ENCODE results near the gene APBA1.

Gene APBA1

DNA sequence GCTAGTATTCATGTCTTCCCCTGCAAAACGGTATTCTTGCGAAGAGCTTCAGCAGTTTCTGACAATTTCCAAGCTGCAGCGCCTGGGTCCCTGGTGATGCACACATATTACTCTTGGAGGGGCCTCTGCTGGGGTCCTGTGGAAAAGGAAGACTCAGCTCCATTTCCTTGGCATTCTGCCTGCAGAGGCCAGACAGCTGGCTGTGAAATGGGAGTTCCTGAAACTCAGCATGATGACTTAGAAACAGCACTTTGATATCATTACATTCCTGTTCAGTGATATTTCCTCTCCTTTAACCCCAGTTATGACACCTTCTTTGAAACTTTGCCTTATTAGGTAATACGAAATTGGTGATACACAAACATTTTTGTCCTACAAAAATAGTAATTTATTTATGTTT is 98.5 kb downstream of the APBA1 start:
- DNase-seq: no peak

- no peak for DNase-seq
These were observed 99.6 kb downstream of the APBA1 start for GRCh38 chr9:69572611-69573010.

DNA sequence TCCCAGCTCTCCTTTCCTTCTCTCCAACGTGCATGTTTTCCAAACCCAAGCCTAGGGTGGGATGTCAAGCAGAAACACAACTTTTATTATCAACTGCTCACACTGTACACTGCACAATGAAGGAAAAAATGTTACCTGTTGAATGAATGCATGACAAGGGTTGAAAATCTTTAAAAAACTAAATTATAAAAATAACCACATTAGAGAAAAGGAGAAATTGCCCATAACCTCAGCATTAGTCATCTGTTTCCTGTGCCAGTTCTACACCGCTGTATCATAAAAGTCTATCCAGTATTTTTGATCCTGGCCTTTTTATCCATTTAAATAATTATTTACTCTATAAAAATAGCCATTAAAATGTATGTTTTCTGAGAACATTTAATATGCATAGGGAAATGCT is 101.1 kb downstream of the APBA1 start:
- no peak for DNase-seq

- DNase-seq: no peak
These were observed 102.3 kb downstream of the APBA1 start for GRCh38 chr9:69569738-69570451.

DNA sequence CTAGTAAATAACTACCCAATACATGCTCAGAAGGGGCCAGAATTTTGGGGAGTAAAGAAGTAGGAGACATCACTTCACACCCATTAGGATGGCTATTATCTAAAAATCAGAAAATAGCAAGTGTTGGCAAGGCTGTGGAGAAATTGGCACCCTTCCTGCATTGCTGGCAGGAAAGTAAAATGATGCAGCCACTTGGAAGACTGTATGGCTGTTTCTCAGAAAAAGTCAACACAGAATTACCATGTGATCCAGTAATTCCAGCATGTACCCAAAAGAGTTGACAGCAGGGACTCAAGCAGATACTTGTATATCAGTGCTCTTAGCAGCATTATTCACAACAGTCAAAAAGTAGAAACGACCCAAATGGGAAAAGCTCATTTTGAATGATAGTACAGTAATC is 107.6 kb downstream of the APBA1 start:
- DNase-seq: no peak

GRCh38 chr9:69559126-69559525 is 113.0 kb downstream of the APBA1 start:
- DNase-seq: no peak

DNA sequence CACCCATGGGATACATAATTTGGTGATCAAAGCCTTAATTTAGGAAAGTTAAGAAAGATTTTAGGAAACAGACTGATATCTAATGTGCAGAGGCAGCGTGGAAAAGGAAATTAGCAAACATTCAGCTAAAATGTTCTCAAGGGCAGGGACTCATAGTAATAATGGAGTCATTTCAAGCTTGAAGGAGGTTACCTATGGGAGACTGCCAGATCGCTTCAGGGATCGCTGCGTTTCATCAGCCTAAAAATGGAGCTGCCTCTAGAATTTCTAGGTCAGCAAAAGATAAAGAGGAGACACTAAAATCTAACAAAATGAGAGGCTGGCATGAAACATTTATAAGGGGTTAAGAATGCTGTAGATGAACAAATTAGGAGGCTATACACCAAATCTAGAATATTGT is 115.5 kb downstream of the APBA1 start:
- no peak for DNase-seq

- no peak for DNase-seq
These were observed 116.4 kb downstream of the APBA1 start for GRCh38 chr9:69555802-69556201.

GRCh38 chr9:69554945-69555344 is 117.2 kb downstream of the APBA1 start:
- no peak for DNase-seq

GRCh38 chr9:69549310-69550202 is 122.6 kb downstream of the APBA1 start:
- no peak for DNase-seq

DNA sequence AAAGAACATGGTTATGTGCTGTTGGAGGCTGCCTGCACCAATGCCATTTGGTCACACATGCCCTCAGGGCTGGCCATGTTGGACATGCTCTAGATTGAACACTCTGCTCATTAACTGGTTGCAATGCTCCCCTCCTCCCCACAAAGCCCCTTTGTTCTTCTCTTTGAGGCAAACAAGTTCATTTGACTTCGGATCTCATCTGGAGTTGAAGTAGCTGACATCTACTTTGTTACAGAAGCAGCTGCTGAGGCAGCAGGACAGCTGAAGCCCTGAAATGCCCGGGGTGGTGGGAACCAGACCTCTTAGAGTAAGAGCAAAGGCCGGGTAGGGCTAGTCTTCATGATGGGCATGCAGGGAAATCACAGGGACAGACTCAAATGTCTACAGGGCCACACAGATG is 123.5 kb downstream of the APBA1 start:
- DNase-seq: no peak

- no peak for DNase-seq
These were observed 125.9 kb downstream of the APBA1 start for GRCh38 chr9:69546265-69546664.

DNA sequence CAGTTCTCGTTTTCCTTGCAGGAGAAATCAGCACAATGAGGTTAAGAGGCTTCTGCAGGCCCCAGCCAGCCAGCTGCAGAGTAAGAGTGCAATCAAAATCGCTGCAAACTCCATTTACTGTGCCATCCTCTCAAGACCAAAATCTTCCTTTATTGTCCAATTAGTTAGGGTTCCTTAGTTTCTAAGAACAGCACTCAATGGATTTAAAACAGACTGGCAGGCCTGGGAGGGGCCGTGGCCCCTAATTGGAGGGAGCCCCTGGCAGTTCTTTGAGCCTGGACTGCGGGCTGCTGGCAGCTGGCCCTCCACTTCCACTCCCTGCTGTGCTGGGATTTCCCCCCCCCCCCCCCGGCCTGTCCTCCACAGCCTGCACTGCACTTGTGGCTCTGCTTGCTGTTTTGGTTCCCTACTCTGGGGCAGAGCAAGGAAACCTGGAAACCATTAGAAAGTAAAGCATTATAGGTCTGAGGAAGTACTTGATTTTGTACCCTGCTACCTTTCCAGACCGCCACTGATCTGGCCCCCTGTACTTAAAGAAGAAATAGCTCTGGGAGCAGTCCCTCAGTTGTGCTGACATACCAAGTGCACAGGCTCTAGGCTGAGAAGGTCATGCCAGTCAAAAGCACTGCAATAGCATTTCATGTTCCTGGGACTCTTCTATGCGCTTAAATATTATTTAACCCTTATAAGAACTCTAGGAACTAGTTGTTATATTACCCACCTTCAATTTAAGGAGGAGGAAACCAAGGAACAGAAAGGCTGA is 129.0 kb downstream of the APBA1 start:
- DNase-seq: no peak

- no peak for DNase-seq
These were observed 130.1 kb downstream of the APBA1 start for GRCh38 chr9:69542058-69542457.

- DNase-seq: no peak
These were observed 136.3 kb downstream of the APBA1 start for GRCh38 chr9:69535911-69536310.

DNA sequence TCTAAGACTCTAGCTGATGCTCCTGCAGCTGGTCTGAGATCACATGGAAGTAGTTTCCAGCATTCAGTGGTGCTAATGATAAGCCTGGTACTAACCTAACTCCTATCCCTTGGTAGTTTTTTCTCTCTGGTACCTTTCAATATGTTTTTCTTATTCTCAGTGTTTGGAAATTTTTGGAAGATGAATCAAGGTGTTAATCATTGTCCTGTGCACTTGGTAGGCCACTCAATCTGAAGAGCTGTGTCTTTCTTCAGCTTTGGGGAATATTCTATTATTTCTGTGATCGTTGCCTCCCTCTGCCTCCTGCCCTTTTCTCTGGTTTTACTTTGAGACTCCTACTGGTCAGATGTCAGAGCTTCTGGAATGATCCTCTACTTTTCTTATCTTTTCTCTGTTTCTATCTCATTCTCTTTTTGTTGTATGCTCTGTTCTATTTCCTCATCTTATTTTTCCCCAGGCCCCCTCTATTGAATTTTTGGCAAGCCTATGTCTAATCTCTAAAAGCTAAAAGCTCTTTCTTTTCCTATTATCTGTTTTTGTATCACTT is 136.8 kb downstream of the APBA1 start:
- DNase-seq: no peak

GRCh38 chr9:69532396-69532795 is 139.8 kb downstream of the APBA1 start:
- DNase-seq: no peak

DNA sequence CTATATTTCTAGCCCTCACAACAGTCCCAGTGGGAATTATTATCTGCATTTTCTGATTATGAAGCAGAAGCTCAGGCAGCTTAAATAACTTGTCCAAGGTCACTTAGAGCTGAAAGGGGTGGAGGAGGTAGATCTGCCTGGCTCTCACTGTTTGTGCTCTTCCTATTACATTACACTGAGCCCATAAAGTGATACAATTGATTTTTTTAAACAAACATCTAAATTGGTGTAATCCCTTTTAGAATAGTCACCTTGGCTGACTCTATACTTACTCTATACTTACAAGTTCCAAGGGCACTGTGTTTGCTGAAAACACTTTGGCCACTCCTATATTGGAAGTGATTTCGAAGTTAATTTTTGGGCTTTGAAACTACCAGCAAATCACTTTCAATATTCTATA is 144.7 kb downstream of the APBA1 start:
- no peak for DNase-seq

GRCh38 chr9:69526699-69527098 is 145.5 kb downstream of the APBA1 start:
- DNase-seq: no peak

- DNase-seq: no peak
These were observed 152.5 kb downstream of the APBA1 start for GRCh38 chr9:69519470-69520240.

DNA sequence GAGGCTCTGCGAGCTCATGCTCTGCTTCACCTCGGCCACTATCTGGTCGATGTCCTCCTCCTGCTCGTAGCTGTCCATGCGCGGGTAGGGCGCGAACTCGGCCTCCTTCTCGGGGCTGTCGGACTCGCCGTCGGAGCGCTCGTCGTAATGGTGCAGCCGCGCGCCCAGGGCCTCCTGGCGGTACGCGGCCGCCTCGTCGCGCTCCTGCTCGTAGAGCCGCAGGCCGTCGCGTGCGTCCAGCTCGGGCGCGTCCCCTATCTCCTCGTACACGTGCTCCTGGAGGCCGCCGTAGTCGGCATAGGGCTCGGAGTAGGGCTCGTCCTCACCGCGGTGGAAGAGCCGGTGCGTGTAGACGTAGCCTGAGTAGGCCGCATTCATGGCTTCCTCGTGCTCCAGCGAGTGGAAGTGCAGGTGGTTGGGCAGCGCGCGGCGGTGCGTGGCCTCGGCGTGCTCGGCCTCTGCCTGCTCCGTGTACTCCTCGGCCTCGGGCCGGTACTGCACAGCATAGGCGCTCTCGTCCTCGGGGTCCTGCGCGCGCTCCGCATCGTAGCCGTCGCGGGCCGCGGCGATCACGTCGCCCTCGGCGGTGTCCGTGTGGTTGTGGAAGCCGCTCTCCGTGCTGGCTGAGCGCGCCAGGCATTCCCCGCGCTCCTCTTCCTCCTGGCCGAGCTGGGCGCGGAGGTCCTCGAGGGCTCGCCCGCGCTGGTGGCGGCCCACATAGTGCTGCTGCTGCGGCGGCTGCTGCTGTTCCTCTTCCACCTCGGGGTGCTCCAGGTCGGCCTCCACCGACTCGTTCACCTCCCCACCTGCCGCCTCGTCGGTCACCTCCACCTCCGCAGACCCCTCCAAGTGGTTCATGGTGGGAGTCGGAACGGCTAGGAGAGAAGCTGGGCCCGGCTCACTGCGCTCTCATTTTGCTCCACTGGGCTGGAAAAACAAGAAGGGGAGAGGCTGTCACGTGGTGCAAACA is 155.5 kb downstream of the APBA1 start:
- no peak for DNase-seq

All from bone marrow (tissue), 2 donors.